ENCODE data around the gene GREB1. TPM values are rescaled to one million over a fixed set of nuclear protein-coding genes. Genes with fewer than 3 reads are reported as not detected.

GREB1 gene
- polyA plus RNA-seq, 1 donor from 2014 or later, result 17.2 TPM

- no peaks in the 10 kb centered on the region for H3K9me3 ChIP-seq (ENCODE audit: low read length)
- H3K4me3 ChIP-seq (ENCODE audit: low read length), result no peak overlapping the region
- H3K79me2 ChIP-seq (replicated peaks; ENCODE audit: insufficient read depth, low read length), result no peaks in the 10 kb centered on the region
- no peak overlapping the region for H2AFZ ChIP-seq (ENCODE audit: low read depth, low read length)
- H3K4me2 ChIP-seq (ENCODE audit: low read length), result no peak overlapping the region
- no peaks in the 10 kb centered on the region for H3K36me3 ChIP-seq (ENCODE audit: insufficient read depth, low read length)
- no peak for TF ChIP-seq MXI1 (conservative IDR thresholded peaks at IDR 0.05; ENCODE audit: poor library complexity, severe bottlenecking)
- no peak for TF ChIP-seq RAD21 (conservative IDR thresholded peaks at IDR 0.05)
- no peak for TF ChIP-seq REST (IDR thresholded peaks at IDR 0.05; ENCODE audit: borderline replicate concordance)
- TF ChIP-seq EP300 (conservative IDR thresholded peaks at IDR 0.05; ENCODE audit: poor library complexity, severe bottlenecking), result no peak
- TF ChIP-seq SMC3 (conservative IDR thresholded peaks at IDR 0.05; ENCODE audit: poor library complexity), result no peak
- TF ChIP-seq EZH2 (IDR thresholded peaks at IDR 0.05; ENCODE audit: borderline replicate concordance, insufficient read depth, low read length, poor library complexity, severe bottlenecking), result no peak
- no peak overlapping the region for H3K9ac ChIP-seq (ENCODE audit: low read length)
- no peaks in the 10 kb centered on the region for H3K9me2 ChIP-seq (ENCODE audit: insufficient read depth, low read length)
- no peaks in the 10 kb centered on the region for H3F3A ChIP-seq (ENCODE audit: insufficient read depth, low read length, poor library complexity, severe bottlenecking)
- no peak overlapping the region for H3K27ac ChIP-seq (ENCODE audit: low read length)
- no peaks in the 10 kb centered on the region for H4K20me1 ChIP-seq (ENCODE audit: insufficient read depth)
- no peaks in the 10 kb centered on the region for H3K27me3 ChIP-seq (ENCODE audit: insufficient read depth, low read depth, low read length)
These were observed 118.2 kb downstream of the GREB1 start for GRCh38 chr2:11651856-11652548.

- no peaks in the 10 kb centered on the region for H3K9me2 ChIP-seq (ENCODE audit: insufficient read depth, low read length)
- no peak overlapping the region for H3K4me3 ChIP-seq (ENCODE audit: low read length)
- TF ChIP-seq TAF1 (IDR thresholded peaks at IDR 0.05; ENCODE audit: low read depth), result no peak
- no peak for TF ChIP-seq REST (IDR thresholded peaks at IDR 0.05; ENCODE audit: borderline replicate concordance)
- H3F3A ChIP-seq (ENCODE audit: insufficient read depth, low read length, poor library complexity, severe bottlenecking), result no peaks in the 10 kb centered on the region
- H3K27me3 ChIP-seq (ENCODE audit: insufficient read depth, low read depth, low read length), result no peaks in the 10 kb centered on the region
- no peaks in the 10 kb centered on the region for H3K9me3 ChIP-seq (ENCODE audit: low read length)
- H2AFZ ChIP-seq (ENCODE audit: low read depth, low read length), result no peak overlapping the region
- no peak overlapping the region for H3K4me2 ChIP-seq (ENCODE audit: low read length)
- H4K20me1 ChIP-seq (ENCODE audit: insufficient read depth), result no peaks in the 10 kb centered on the region
- no peaks in the 10 kb centered on the region for H3K79me2 ChIP-seq (replicated peaks; ENCODE audit: insufficient read depth, low read length)
- H3K36me3 ChIP-seq (ENCODE audit: insufficient read depth, low read length), result no peaks in the 10 kb centered on the region
- no peak overlapping the region for H3K27ac ChIP-seq (ENCODE audit: low read length)
- H3K9ac ChIP-seq (ENCODE audit: low read length), result no peak overlapping the region
These were observed 118.7 kb downstream of the GREB1 start for GRCh38 chr2:11652553-11652952.

Data from neural cell (in vitro differentiated cells).